Naive B cell (primary cell): ENCODE measurements around the gene PACRG. TPM values are rescaled to one million over a fixed set of nuclear protein-coding genes. Genes with fewer than 3 reads are reported as not detected.

Experiments
- ATAC-seq, 2 donors: fragments of 150-1000 bp; cut with Tn5 transposase; 2 replicates each; pipeline ENCODE4 v1.10.0; 2021; ENCODE audit warnings: low read depth in 2 of 2, mild to moderate bottlenecking in 2 of 2, moderate library complexity in 2 of 2
- DNase-seq: peaks from one replicate; pipeline ENCODE4 v3.0.0; 2022
- H3K27ac Mint-ChIP-seq, 6 donors: one replicate each; pipeline ENCODE4 v1.8.0; 2020 to 2022; ENCODE audit warnings: mild to moderate bottlenecking in 6 of 6, mixed read lengths in 6 of 6, moderate library complexity in 5 of 6, inconsistent platforms in 2 of 6
- H3K27me3 Mint-ChIP-seq, 3 donors: one replicate each; pipeline ENCODE4 v1.8.0; 2021 to 2022; ENCODE audit warnings: mixed read lengths in 3 of 3, mild to moderate bottlenecking in 1 of 3
- H3K36me3 Mint-ChIP-seq, 2 donors: one replicate each; pipeline ENCODE4 v1.8.0; 2020 to 2022; ENCODE audit warnings: mixed read lengths in 2 of 2, inconsistent platforms in 1 of 2, mild to moderate bottlenecking in 1 of 2
- H3K4me1 Mint-ChIP-seq, 3 donors: one replicate each; pipeline ENCODE4 v1.8.0; 2020 to 2022; ENCODE audit warnings: mixed read lengths in 3 of 3, inconsistent platforms in 1 of 3, mild to moderate bottlenecking in 1 of 3, moderate library complexity in 1 of 3
- H3K4me3 Mint-ChIP-seq, 8 donors: one replicate each; pipeline ENCODE4 v1.8.0; 2020 to 2022; ENCODE audit warnings: mild to moderate bottlenecking in 8 of 8, mixed read lengths in 8 of 8, moderate library complexity in 8 of 8, inconsistent platforms in 2 of 8
- H3K9me3 Mint-ChIP-seq, 7 donors: one replicate each; pipeline ENCODE4 v1.8.0; 2020 to 2022; ENCODE audit warnings: mixed read lengths in 7 of 7, mild to moderate bottlenecking in 5 of 7, inconsistent platforms in 2 of 7, moderate library complexity in 1 of 7
- polyA plus RNA-seq, 6 donors: library from polyadenylated mRNA; unstranded; fragments of 300-500 nt; fragmentation: Illumina TruSeq; gene quantifications; one replicate each; pipeline ENCODE4 v1.2.3, GENCODE V29; 2021; ENCODE audit warnings: low read depth in 6 of 6

PACRG gene
- polyA plus RNA-seq, 6 donors from 2014 or later = not detected

- H3K4me3 Mint-ChIP-seq = no peak overlapping the region
- no peaks in the 10 kb centered on the region for H3K4me1 Mint-ChIP-seq
- no peak for DNase-seq
- H3K27me3 Mint-ChIP-seq = no peaks in the 10 kb centered on the region
- no peaks in the 10 kb centered on the region for H3K36me3 Mint-ChIP-seq
- ATAC-seq = no peak
- no peaks in the 10 kb centered on the region for H3K9me3 Mint-ChIP-seq
- H3K27ac Mint-ChIP-seq = peak overlapping the region in 1 of 6 donors; percentile 75
Observed at GRCh38 chr6:162699961-162700360, 27.8 kb upstream of the PACRG start.

DNA sequence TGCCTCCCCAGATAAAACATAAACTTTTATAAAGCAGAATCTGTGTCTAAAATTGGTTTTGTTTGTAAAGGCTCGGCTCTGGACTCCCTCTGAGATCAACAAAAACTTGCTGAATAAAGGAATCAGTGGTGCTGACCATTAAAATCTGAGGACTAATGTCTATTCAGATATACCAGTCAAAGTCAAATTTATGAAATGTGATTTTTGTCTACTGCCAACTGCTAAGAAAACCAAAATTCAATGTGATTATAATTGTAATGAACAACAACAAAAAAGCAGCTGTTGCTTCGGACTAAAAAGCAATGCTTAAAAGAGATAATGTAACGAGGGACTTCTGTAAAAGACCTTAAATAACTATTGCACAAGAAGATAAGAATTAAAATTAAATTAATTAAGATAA is 26.8 kb upstream of the PACRG start:
- Mint-ChIP-seq H3K36me3 (no peaks in the 10 kb centered on the region), H3K4me3 (no peak overlapping the region), H3K27me3 (no peaks in the 10 kb centered on the region), H3K4me1 (peaks cover 0 to 3% (median under 1%) of the 10 kb centered on the region in 3 donors), H3K27ac (no peak overlapping the region), H3K9me3 (no peaks in the 10 kb centered on the region)
- no peak for ATAC-seq
- DNase-seq = no peak

- Mint-ChIP-seq H3K4me3 (no peak overlapping the region), H3K36me3 (no peaks in the 10 kb centered on the region), H3K9me3 (no peaks in the 10 kb centered on the region), H3K27ac (no peak overlapping the region), H3K27me3 (peaks cover 0 to 4% (median 0%) of the 10 kb centered on the region in 3 donors), H3K4me1 (peaks cover 5 to 8% (median 6%) of the 10 kb centered on the region in 3 donors)
- ATAC-seq (no peak), DNase-seq (no peak)
Observed at GRCh38 chr6:162701551-162701950, 26.2 kb upstream of the PACRG start.

DNA sequence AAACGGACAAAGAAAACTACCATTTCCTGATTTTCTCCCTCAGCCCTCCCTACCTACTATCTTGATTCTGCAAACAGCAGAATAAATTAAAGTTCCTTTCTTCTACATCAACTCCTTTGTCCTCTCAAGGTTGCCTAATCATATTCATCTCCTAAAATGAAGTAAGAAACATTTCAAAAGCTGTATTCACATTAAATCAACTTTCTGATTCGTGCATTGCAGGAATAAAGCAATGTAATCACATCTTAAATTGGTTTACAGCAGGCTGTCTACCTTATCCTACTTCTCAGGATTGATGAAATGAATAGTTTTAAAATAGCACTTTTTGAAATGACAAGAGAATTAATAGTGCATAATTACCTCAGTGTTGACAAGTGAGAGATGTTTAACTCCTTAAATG is 25.3 kb upstream of the PACRG start:
- H3K4me1 Mint-ChIP-seq = peaks cover 5 to 9% (median 8%) of the 10 kb centered on the region in 3 donors
- H3K27me3 Mint-ChIP-seq = peaks cover 0 to 5% (median 0%) of the 10 kb centered on the region in 3 donors
- no peak for DNase-seq
- H3K27ac Mint-ChIP-seq = no peak overlapping the region
- no peaks in the 10 kb centered on the region for H3K36me3 Mint-ChIP-seq
- H3K4me3 Mint-ChIP-seq = no peak overlapping the region
- H3K9me3 Mint-ChIP-seq = no peaks in the 10 kb centered on the region
- ATAC-seq = no peak

DNA sequence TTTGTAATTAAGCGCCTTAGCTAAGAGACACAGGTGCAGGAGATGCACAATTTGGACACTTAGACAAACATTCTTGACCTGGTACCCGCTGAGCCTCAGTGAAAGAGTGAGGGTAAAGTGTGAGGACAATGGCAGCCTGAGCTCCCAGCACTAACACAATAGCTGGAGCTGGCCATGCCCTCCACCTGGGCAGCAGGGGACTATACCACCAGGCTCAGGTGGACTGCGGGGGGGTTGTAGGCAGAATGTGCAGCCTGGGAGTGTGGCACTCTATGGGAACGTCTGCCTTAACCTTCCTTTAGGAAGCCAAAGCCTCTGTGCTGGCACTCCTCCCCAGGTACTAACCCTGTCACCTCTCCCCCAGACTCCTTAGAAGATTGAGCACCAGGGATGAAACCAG is 23.8 kb upstream of the PACRG start:
- no peaks in the 10 kb centered on the region for H3K36me3 Mint-ChIP-seq
- no peak overlapping the region for H3K4me3 Mint-ChIP-seq
- no peak overlapping the region for H3K27ac Mint-ChIP-seq
- H3K9me3 Mint-ChIP-seq = no peaks in the 10 kb centered on the region
- H3K4me1 Mint-ChIP-seq = peaks cover 5 to 9% (median 8%) of the 10 kb centered on the region in 3 donors
- ATAC-seq (no peak), DNase-seq (no peak)
- peaks cover 0 to 5% (median 0%) of the 10 kb centered on the region in 3 donors for H3K27me3 Mint-ChIP-seq

- Mint-ChIP-seq H3K4me3 (peak overlapping the region in 1 of 8 donors; percentile 51), H3K27me3 (peaks cover 0 to 5% (median 0%) of the 10 kb centered on the region in 3 donors), H3K4me1 (peaks cover 5 to 9% (median 8%) of the 10 kb centered on the region in 3 donors), H3K27ac (peak overlapping the region in 1 of 6 donors; percentile 17), H3K9me3 (no peaks in the 10 kb centered on the region), H3K36me3 (no peaks in the 10 kb centered on the region)
- no peak for DNase-seq
- no peak for ATAC-seq
Observed at GRCh38 chr6:162705736-162706135, 22.0 kb upstream of the PACRG start.

DNA sequence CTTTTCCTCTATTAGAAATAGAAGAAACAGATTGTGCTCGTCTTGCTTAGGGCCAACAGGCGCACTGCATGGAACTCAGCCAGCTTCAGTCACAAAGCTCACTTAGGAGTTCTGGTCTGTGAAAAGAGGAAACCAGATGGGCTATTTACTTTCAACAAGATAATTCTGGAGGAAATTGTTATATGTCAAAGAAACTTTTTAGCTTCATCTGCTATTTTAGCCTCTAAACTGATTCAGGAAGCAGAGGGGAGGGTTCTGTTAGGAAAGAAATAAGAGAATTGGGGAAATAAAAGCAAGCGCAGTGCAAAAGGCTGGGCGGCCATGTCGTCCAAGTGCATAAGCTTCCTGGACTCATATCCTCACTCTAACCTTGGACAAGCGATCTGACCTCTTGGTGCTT is 21.5 kb upstream of the PACRG start:
- DNase-seq = no peak
- peaks cover 5 to 9% (median 8%) of the 10 kb centered on the region in 3 donors for H3K4me1 Mint-ChIP-seq
- peak in 1 of 2 donors; percentile 45 for ATAC-seq
- H3K36me3 Mint-ChIP-seq = no peaks in the 10 kb centered on the region
- peak overlapping the region in 2 of 6 donors; percentile 17 to 78 for H3K27ac Mint-ChIP-seq
- no peaks in the 10 kb centered on the region for H3K9me3 Mint-ChIP-seq
- H3K4me3 Mint-ChIP-seq = peak overlapping the region in 4 of 8 donors; percentile 31 to 61 (median 48)
- peaks cover 0 to 5% (median 0%) of the 10 kb centered on the region in 3 donors for H3K27me3 Mint-ChIP-seq

DNA sequence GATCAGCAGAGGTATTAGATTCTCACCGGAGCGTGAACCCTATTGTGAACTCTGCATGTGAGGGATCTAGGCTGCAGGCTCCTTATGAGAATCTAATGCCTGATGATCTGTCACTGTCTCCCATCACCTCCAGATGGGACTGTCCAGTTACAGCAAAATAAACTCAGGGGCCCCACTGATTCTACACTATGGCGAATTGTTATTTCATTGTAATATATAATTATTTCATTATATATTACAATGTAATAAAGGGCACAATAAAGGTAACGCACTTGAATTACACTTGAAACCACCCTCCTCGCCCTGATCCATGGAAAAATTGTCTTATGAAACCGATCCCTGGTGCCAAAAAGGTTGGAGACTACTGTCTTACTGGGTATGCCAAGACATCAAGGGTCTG is 18.8 kb upstream of the PACRG start:
- H3K4me3 Mint-ChIP-seq = no peak overlapping the region

DNA sequence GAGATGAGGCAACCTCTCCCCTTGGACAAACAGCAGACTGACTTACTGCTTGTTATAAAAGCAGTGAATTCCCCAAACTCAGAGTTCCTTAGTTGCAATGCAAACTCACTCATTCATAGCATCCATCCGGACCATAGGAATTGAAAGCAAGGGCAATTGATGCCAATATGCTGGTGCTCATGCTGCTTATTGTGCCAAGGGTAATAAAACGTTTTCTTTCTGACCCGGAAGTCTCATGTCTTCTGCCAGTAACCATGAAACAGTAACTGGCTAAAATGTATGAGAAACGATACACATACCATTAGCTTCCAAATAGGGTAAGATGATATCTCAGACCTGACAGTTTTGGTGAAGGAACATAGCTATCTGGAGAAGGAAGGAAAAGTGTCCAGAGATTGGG is 18.3 kb upstream of the PACRG start:
- no peak overlapping the region for H3K4me3 Mint-ChIP-seq
- DNase-seq (no peak), ATAC-seq (no peak)
- H3K27me3 Mint-ChIP-seq = peaks cover 0 to 5% (median 0%) of the 10 kb centered on the region in 3 donors
- no peaks in the 10 kb centered on the region for H3K9me3 Mint-ChIP-seq
- H3K4me1 Mint-ChIP-seq = peaks cover 5 to 15% (median 9%) of the 10 kb centered on the region in 3 donors
- H3K36me3 Mint-ChIP-seq = no peaks in the 10 kb centered on the region
- no peak overlapping the region for H3K27ac Mint-ChIP-seq

More for the DNA sequence above, 18.8 kb upstream of the PACRG start:
- Mint-ChIP-seq H3K4me1 (peaks cover 5 to 15% (median 9%) of the 10 kb centered on the region in 3 donors), H3K27ac (no peak overlapping the region), H3K27me3 (peaks cover 0 to 5% (median 0%) of the 10 kb centered on the region in 3 donors), H3K36me3 (no peaks in the 10 kb centered on the region), H3K9me3 (no peaks in the 10 kb centered on the region)
- DNase-seq = no peak
- ATAC-seq = no peak

DNA sequence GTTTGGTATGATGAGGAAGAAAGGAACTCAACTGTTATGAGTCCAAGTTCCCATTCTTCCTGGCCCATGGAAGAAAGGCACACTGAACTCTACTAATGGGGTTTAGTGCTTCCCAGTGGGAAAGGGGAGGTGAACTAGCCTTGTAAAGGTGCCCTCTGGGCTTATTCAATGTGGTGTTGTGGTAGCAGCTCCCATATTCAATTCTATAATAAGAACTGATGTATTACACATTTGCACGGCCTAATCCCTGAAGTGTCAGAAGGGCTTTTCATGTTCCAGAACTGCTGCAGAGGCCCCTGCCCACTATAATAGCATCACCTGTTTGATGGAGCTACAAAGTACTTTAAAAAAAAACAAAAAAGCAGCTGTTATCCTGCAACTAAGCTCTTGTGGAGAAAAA is 17.4 kb upstream of the PACRG start:
- H3K27ac Mint-ChIP-seq = no peak overlapping the region
- no peaks in the 10 kb centered on the region for H3K9me3 Mint-ChIP-seq
- no peaks in the 10 kb centered on the region for H3K36me3 Mint-ChIP-seq

DNA sequence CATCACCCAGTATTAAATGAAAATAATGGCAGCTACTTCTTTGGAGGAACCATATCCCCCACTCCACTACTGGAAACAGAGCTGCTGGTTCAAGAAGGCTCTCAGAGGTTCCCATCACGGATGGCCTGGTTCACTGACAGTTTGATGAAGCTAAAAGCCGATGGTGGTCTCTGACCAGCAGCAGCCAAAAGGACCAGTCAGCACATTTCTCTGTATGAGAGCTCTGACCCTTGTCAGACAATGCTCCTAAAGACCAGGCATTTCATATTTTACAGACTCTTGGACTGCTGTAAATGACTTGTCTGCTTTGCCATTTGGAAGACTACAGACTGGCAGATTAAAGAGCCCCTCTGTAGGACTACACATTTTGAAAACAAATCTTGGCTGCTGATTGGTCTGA is 16.8 kb upstream of the PACRG start:
- Mint-ChIP-seq H3K4me1 (peaks cover 5 to 19% (median 7%) of the 10 kb centered on the region in 3 donors), H3K27ac (no peak overlapping the region), H3K27me3 (peaks cover 0 to 5% (median 0%) of the 10 kb centered on the region in 3 donors)

More for the DNA sequence above, 17.4 kb upstream of the PACRG start:
- no peak for DNase-seq
- Mint-ChIP-seq H3K27me3 (peaks cover 0 to 5% (median 0%) of the 10 kb centered on the region in 3 donors), H3K4me3 (no peak overlapping the region), H3K4me1 (peaks cover 5 to 15% (median 9%) of the 10 kb centered on the region in 3 donors)
- no peak for ATAC-seq

GRCh38 chr6:162711376-162711775 is 16.4 kb upstream of the PACRG start:
- ATAC-seq (no peak), DNase-seq (no peak)
- Mint-ChIP-seq H3K36me3 (no peaks in the 10 kb centered on the region), H3K4me1 (peaks cover 2 to 17% (median 2%) of the 10 kb centered on the region in 3 donors), H3K4me3 (no peak overlapping the region), H3K27me3 (peaks cover 0 to 3% (median 0%) of the 10 kb centered on the region in 3 donors), H3K27ac (no peak overlapping the region), H3K9me3 (peaks cover 0 to 2% (median 0%) of the 10 kb centered on the region in 7 donors)

More for the DNA sequence above, 16.8 kb upstream of the PACRG start:
- ATAC-seq = no peak
- no peaks in the 10 kb centered on the region for H3K36me3 Mint-ChIP-seq
- no peak overlapping the region for H3K4me3 Mint-ChIP-seq
- DNase-seq = no peak
- peaks cover 0 to 2% (median 0%) of the 10 kb centered on the region in 7 donors for H3K9me3 Mint-ChIP-seq

DNA sequence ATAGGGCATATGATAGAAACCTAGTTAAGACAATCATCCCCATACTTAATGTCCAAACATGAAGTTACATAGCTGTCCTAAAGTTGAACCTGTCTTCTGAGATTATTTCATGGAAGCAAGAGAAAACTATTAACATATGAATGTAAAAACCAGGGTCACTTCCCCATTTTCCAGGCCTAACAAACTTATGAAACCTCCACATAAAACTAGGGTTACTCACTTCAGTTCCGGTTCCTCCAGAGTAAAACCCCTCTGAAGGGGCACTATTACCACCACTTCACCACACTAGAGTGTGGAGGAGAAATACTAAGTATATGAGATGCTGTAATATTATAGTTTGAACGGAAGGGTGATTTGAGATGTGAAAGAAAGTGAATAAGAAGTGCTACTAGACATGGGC is 15.1 kb upstream of the PACRG start:
- H3K27ac Mint-ChIP-seq = no peak overlapping the region
- H3K36me3 Mint-ChIP-seq = no peaks in the 10 kb centered on the region
- DNase-seq (no peak), ATAC-seq (no peak)
- H3K27me3 Mint-ChIP-seq = peaks cover 0 to 4% (median 3%) of the 10 kb centered on the region in 3 donors
- H3K4me1 Mint-ChIP-seq = peaks cover 0 to 18% (median 0%) of the 10 kb centered on the region in 3 donors
- H3K4me3 Mint-ChIP-seq = no peak overlapping the region
- H3K9me3 Mint-ChIP-seq = peaks cover 2 to 7% (median 5%) of the 10 kb centered on the region in 7 donors

DNA sequence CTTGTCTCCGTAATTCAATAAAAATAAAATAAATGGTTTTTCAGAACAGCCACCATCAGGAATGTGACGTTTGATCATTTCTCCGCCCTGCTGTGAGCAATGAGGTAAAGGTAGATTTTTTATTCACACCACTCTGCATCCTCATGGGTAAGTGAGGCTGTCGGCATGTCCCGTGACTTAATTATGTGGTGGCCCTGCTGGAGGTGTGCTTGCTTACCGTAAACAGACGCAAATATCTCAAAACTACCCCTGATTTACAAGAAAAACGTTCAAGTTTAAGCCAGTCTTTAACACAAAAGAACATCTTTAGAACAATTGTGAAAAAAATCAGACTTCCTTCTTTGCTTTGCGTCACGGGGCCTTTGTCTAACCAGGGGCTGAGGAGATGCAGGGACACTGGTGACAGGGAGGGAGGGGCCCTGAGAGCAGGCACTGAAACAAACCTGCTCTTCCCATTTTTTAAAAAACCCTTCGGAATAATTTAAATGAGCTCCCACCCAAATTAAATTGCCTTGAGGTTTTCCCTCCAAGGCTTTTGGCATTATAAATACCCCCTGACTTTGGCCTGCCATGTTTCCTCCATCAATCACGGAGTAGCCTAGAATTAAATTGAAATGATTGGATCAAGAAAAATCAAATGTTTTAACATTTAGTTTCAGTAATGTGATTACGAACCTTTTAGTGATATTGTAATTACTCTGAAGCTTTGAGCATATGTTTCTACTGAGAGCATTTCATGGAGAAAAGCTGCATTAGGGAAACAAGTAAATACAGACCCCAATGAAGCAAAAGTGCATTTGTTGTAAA is 13.6 kb upstream of the PACRG start:
- ATAC-seq = no peak
- Mint-ChIP-seq H3K4me1 (peaks cover 0 to 18% (median 0%) of the 10 kb centered on the region in 3 donors), H3K27ac (no peak overlapping the region), H3K4me3 (no peak overlapping the region), H3K9me3 (peaks cover 3 to 7% (median 5%) of the 10 kb centered on the region in 7 donors), H3K36me3 (no peaks in the 10 kb centered on the region), H3K27me3 (peaks cover 0 to 4% (median 3%) of the 10 kb centered on the region in 3 donors)
- no peak for DNase-seq
